Ishikawa (cell line): ENCODE measurements around the gene RBM44.

Source experiments
- EP300 ChIP-seq: IDR thresholded peaks from 2 replicates; pipeline ENCODE4 v1.6.1; 2012; ENCODE audit warnings: borderline replicate concordance
- TAF1 ChIP-seq: IDR thresholded peaks from 2 replicates; pipeline ENCODE4 v1.6.1; 2012; ENCODE audit warnings: low read depth, mild to moderate bottlenecking

- TF ChIP-seq TAF1 = no peak
- no peak for TF ChIP-seq EP300
Observed at GRCh38 chr2:237798236-237799059, at the start of gene RBM44.
